Loucy (cell line): ENCODE data around the gene KIRREL3.

Experiments
- H2AFZ ChIP-seq: fragments of 200-600 bp; sonication (generic); 2 replicates; pipeline ENCODE4 v1.6.0; 2016; ENCODE audit warnings: antibody characterized with exemption, mild to moderate bottlenecking, low read length, moderate library complexity
- H3F3A ChIP-seq: fragments of 200-600 bp; 2 replicates; pipeline ENCODE4 v1.6.0; 2016; ENCODE audit warnings: antibody characterized with exemption, low read depth, mild to moderate bottlenecking
- H3K27me3 ChIP-seq: fragments of 200-600 bp; sonication (generic); 2 replicates; pipeline ENCODE4 v1.6.1; 2014; ENCODE audit warnings: low read length, mild to moderate bottlenecking; ENCODE audit not compliant: insufficient read depth, poor library complexity, severe bottlenecking
- H3K36me3 ChIP-seq: fragments of 200-600 bp; sonication (generic); 2 replicates; pipeline ENCODE4 v1.6.1; 2016; ENCODE audit warnings: low read length; ENCODE audit not compliant: insufficient read depth
- H3K4me1 ChIP-seq: fragments of 200-600 bp; sonication (generic); 2 replicates; pipeline ENCODE4 v1.5.1; 2014; ENCODE audit warnings: low read length, mild to moderate bottlenecking; ENCODE audit not compliant: insufficient read depth, poor library complexity, severe bottlenecking
- H3K4me2 ChIP-seq: fragments of 200-600 bp; sonication (generic); 2 replicates; pipeline ENCODE4 v1.6.0; 2014; ENCODE audit warnings: antibody characterized with exemption, low read length, low read depth, mild to moderate bottlenecking; ENCODE audit not compliant: poor library complexity, severe bottlenecking
- H3K4me3 ChIP-seq: fragments of 200-600 bp; sonication (generic); 2 replicates; pipeline ENCODE4 v1.5.1; 2014; ENCODE audit warnings: low read length, mild to moderate bottlenecking, mixed read lengths; ENCODE audit not compliant: poor library complexity, severe bottlenecking
- H3K79me2 ChIP-seq: fragments of 200-600 bp; sonication (generic); 2 replicates; pipeline ENCODE4 v1.6.1; 2014; ENCODE audit warnings: low read length; ENCODE audit not compliant: insufficient read depth
- H3K9ac ChIP-seq: fragments of 200-600 bp; sonication (generic); 2 replicates; pipeline ENCODE4 v1.6.0; 2014; ENCODE audit warnings: mild to moderate bottlenecking, low read depth, low read length, moderate library complexity; ENCODE audit not compliant: poor library complexity, severe bottlenecking
- H3K9me2 ChIP-seq: fragments of 200-600 bp; sonication (generic); replicated peaks from 2 replicates; pipeline ENCODE4 v1.6.1; 2016; ENCODE audit warnings: low read depth, low read length, mixed read lengths
- H3K9me3 ChIP-seq: fragments of 200-600 bp; sonication (generic); 2 replicates; pipeline ENCODE4 v1.6.1; 2014; ENCODE audit warnings: mild to moderate bottlenecking, antibody characterized with exemption, low read length, low read depth; ENCODE audit not compliant: insufficient read depth
- H4K20me1 ChIP-seq: fragments of 200-600 bp; sonication (generic); 2 replicates; pipeline ENCODE4 v1.6.0; 2014; ENCODE audit warnings: antibody characterized with exemption, low read length, mild to moderate bottlenecking; ENCODE audit not compliant: insufficient read depth, poor library complexity, severe bottlenecking
- EZH2phosphoT487 ChIP-seq: fragments of 200-600 bp; IDR thresholded peaks from 2 replicates; pipeline ENCODE4 v1.6.1; 2018; ENCODE audit warnings: antibody characterized with exemption, mild to moderate bottlenecking, moderate library complexity, borderline replicate concordance
- TF ChIP-seq, protein P1 (sequence below): fragments of 200-600 bp; sonication (generic); conservative IDR thresholded peaks from 2 replicates; pipeline ENCODE4 v1.5.1; 2014; ENCODE audit warnings: mild to moderate bottlenecking, antibody characterized with exemption, low read length

Gene KIRREL3

DNA sequence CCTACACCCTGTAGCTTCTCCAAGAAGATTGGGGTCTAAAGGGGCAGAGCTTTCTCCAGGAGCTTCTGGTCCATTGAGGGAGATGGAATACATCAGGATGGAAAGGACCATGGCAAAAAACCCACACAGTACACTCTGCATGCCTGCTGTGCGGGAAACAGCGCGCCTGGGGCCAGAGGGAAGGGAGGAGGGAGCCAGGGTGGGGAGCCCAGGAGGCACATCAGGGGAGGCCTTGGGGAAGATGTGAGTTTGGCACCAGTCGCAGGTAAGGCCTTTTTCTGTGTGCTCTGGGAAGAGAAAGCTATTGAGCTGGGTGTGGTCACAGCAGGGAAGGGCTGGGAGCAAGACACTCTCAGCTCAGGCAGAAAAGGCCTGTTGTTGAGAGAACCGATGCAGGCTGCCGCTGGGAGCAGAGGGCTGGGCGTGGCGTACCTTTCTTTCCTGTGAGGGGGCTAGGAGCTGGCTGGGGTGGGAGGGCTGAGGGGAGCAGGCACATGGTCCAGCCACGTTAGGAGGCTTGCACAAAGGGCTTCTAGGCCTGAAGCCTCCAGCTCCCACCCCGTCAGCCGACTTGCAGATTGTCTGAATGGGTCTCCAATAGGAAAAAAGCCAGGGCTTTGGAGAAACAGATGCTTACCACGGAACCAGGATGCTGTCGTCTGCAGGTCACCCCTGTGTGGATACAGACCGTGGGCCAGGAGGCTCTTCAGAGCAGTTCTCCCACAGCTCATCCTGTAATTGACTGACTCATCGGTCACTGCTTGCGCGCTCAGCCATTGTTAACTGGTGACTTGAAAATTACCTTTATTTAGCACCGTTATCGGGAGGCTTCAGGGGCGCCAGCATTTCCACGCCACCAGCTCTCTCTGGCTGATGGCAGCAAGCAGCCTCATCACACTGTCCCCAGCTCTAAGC, 407.8 kb downstream of the KIRREL3 start:
- H4K20me1 ChIP-seq: no peaks in the 10 kb centered on the region
- no peaks in the 10 kb centered on the region for H3F3A ChIP-seq
- H3K4me2 ChIP-seq: no peak overlapping the region
- no peaks in the 10 kb centered on the region for H3K4me1 ChIP-seq
- H3K27me3 ChIP-seq: no peaks in the 10 kb centered on the region
- no peak overlapping the region for H2AFZ ChIP-seq
- H3K36me3 ChIP-seq: no peaks in the 10 kb centered on the region
- no peaks in the 10 kb centered on the region for H3K9me3 ChIP-seq
- no peaks in the 10 kb centered on the region for H3K9me2 ChIP-seq
- H3K79me2 ChIP-seq: no peaks in the 10 kb centered on the region
- TF ChIP-seq, protein P1, sequence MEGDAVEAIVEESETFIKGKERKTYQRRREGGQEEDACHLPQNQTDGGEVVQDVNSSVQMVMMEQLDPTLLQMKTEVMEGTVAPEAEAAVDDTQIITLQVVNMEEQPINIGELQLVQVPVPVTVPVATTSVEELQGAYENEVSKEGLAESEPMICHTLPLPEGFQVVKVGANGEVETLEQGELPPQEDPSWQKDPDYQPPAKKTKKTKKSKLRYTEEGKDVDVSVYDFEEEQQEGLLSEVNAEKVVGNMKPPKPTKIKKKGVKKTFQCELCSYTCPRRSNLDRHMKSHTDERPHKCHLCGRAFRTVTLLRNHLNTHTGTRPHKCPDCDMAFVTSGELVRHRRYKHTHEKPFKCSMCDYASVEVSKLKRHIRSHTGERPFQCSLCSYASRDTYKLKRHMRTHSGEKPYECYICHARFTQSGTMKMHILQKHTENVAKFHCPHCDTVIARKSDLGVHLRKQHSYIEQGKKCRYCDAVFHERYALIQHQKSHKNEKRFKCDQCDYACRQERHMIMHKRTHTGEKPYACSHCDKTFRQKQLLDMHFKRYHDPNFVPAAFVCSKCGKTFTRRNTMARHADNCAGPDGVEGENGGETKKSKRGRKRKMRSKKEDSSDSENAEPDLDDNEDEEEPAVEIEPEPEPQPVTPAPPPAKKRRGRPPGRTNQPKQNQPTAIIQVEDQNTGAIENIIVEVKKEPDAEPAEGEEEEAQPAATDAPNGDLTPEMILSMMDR: no peak
- TF ChIP-seq EZH2phosphoT487: no peak
- no peak overlapping the region for H3K4me3 ChIP-seq
- no peak overlapping the region for H3K9ac ChIP-seq

DNA sequence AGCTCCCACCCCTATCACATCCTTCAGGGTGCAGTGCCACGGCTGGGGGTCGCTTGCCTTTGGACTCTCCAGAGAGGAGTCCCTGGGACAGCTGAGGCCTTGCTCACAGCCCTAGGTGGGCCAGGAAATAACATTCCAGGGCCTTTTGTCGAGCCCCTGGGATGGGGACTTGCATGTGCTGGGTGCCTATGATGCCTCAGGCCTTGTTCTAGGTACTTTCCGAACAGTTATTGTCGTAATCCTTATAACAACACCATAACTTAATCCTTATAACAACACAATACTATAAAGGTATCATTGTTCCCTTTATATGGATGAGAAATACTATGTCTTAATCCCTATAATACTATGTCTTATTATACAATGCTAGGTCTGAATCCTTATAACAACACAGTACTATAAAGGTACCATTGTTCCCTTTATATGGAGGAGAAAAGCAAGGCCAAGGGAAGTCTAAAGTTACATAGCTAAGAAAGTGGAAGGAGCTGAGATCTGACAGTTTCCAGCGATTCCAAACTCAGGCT, 408.5 kb downstream of the KIRREL3 start:
- no peaks in the 10 kb centered on the region for H3K27me3 ChIP-seq
- TF ChIP-seq EZH2phosphoT487: no peak
- TF ChIP-seq, protein P1: no peak
- no peak overlapping the region for H3K9ac ChIP-seq
- no peak overlapping the region for H2AFZ ChIP-seq
- no peaks in the 10 kb centered on the region for H3F3A ChIP-seq
- no peaks in the 10 kb centered on the region for H3K4me1 ChIP-seq
- no peaks in the 10 kb centered on the region for H3K9me2 ChIP-seq
- no peaks in the 10 kb centered on the region for H3K79me2 ChIP-seq
- H3K36me3 ChIP-seq: no peaks in the 10 kb centered on the region
- no peak overlapping the region for H3K4me2 ChIP-seq
- H3K9me3 ChIP-seq: no peaks in the 10 kb centered on the region
- H4K20me1 ChIP-seq: no peaks in the 10 kb centered on the region
- H3K4me3 ChIP-seq: no peak overlapping the region

GRCh38 chr11:126589492-126589803, 411.1 kb downstream of the KIRREL3 start:
- no peaks in the 10 kb centered on the region for H3K4me1 ChIP-seq
- H3F3A ChIP-seq: no peaks in the 10 kb centered on the region
- no peak overlapping the region for H2AFZ ChIP-seq
- H3K9me3 ChIP-seq: no peaks in the 10 kb centered on the region
- no peak overlapping the region for H3K9ac ChIP-seq
- no peak for TF ChIP-seq EZH2phosphoT487
- TF ChIP-seq, protein P1: no peak
- H3K79me2 ChIP-seq: no peaks in the 10 kb centered on the region
- H4K20me1 ChIP-seq: no peaks in the 10 kb centered on the region
- no peak overlapping the region for H3K4me2 ChIP-seq
- no peak overlapping the region for H3K4me3 ChIP-seq
- no peaks in the 10 kb centered on the region for H3K9me2 ChIP-seq
- no peaks in the 10 kb centered on the region for H3K36me3 ChIP-seq
- no peaks in the 10 kb centered on the region for H3K27me3 ChIP-seq
